ENCODE results near the gene PNPLA8. TPM values are rescaled to one million over a fixed set of nuclear protein-coding genes. Genes with fewer than 3 reads are reported as not detected.

Gene PNPLA8
- total and polyA plus RNA-seq, 11 donors, result 12.5 to 61.5 (median 32.8) TPM

- Histone ChIP-seq H3K9me3 (no peaks in the 10 kb centered on the region), H3K27me3 (no peaks in the 10 kb centered on the region), H3K4me3 (no peak overlapping the region), H3K4me1 (peaks cover 0 to 7% (median 0%) of the 10 kb centered on the region in 12 donors), H3K36me3 (peaks cover 0 to 89% (median 67%) of the 10 kb centered on the region in 9 donors), H3K27ac (no peak overlapping the region)
- DNase-seq (no peak), ATAC-seq (no peak)
- WGBS, 4 donors, result 88 to 95% (median 92%) methylated on average over 4 of the region's 4 CpGs
- intact Hi-C loops (cut with DNase I), result no loop called here
- TF ChIP-seq CTCF (IDR thresholded peaks at IDR 0.05), result no peak
- TF ChIP-seq POLR2A (IDR thresholded peaks at IDR 0.05), result no peak
Observed at GRCh38 chr7:108492742-108493141, 33.2 kb downstream of the PNPLA8 start.

- intact Hi-C loops (cut with DNase I), result no loop called here
- H3K36me3 ChIP-seq, result peaks cover 0 to 89% (median 59%) of the 10 kb centered on the region in 9 donors
- TF ChIP-seq CTCF (IDR thresholded peaks at IDR 0.05) (no peak), POLR2A (IDR thresholded peaks at IDR 0.05) (no peak)
- H3K27ac ChIP-seq, result no peak overlapping the region
- ATAC-seq, result peak in 1 of 4 donors; percentile 42
- no peaks in the 10 kb centered on the region for H3K27me3 ChIP-seq
- no peaks in the 10 kb centered on the region for H3K9me3 ChIP-seq
- H3K4me3 ChIP-seq, result no peak overlapping the region
- H3K4me1 ChIP-seq, result peaks cover 0 to 7% (median 0%) of the 10 kb centered on the region in 12 donors
- DNase-seq, result no peak
- 56 to 65% (median 58%) methylated on average over 4 of the region's 4 CpGs for WGBS, 4 donors
Observed at GRCh38 chr7:108488768-108489538, 37.0 kb downstream of the PNPLA8 start.

GRCh38 chr7:108487646-108488045, 38.3 kb downstream of the PNPLA8 start:
- no peak for ATAC-seq
- no peak for DNase-seq
- Histone ChIP-seq H3K27ac (no peak overlapping the region), H3K36me3 (peaks cover 0 to 93% (median 56%) of the 10 kb centered on the region in 9 donors), H3K4me1 (peaks cover 0 to 7% (median 0%) of the 10 kb centered on the region in 12 donors), H3K9me3 (no peaks in the 10 kb centered on the region), H3K27me3 (no peaks in the 10 kb centered on the region), H3K4me3 (no peak overlapping the region)
- intact Hi-C loops (cut with DNase I), result no loop called here
- TF ChIP-seq CTCF (IDR thresholded peaks at IDR 0.05) (no peak), POLR2A (IDR thresholded peaks at IDR 0.05) (no peak)

GRCh38 chr7:108486291-108486966, 39.5 kb downstream of the PNPLA8 start:
- Histone ChIP-seq H3K4me1 (peaks cover 0 to 7% (median 0%) of the 10 kb centered on the region in 12 donors), H3K36me3 (peaks cover 0 to 100% (median 60%) of the 10 kb centered on the region in 9 donors), H3K27me3 (no peaks in the 10 kb centered on the region), H3K9me3 (no peaks in the 10 kb centered on the region), H3K27ac (no peak overlapping the region), H3K4me3 (no peak overlapping the region)
- ATAC-seq (no peak), DNase-seq (no peak)
- 85 to 90% (median 88%) methylated on average over 5 of the region's 5 CpGs for WGBS, 4 donors
- no peak for TF ChIP-seq POLR2A (IDR thresholded peaks at IDR 0.05)
- no peak for TF ChIP-seq CTCF (IDR thresholded peaks at IDR 0.05)
- intact Hi-C loops (cut with DNase I), result no loop called here

All from heart left ventricle (tissue), 16 donors.